ENCODE results near the gene TOMM20.
"Not testable (repeated sequence)": the region's sequence is repeated elsewhere in the genome, so short reads cannot be mapped to it uniquely, and the experiment has no call there.

The TOMM20 gene

GRCh38 chr1:235128456-235129328, at the start of gene TOMM20:
TOMM20 (minus strand) TSS chr1:235128837; CDS start chr1:235128715, 122 bp downstream.
- peak; percentile 97 for DNase-seq

GRCh38 chr1:235176486-235176885, 47.8 kb upstream of the TOMM20 start:
- DNase-seq: no peak

GRCh38 chr1:235169986-235170385, 41.3 kb upstream of the TOMM20 start:
- no peak for DNase-seq

GRCh38 chr1:235168375-235168774, 39.7 kb upstream of the TOMM20 start:
- no peak for DNase-seq

- DNase-seq: no peak
These were observed 33.2 kb upstream of the TOMM20 start for GRCh38 chr1:235161685-235162327.

GRCh38 chr1:235160957-235161684, 32.5 kb upstream of the TOMM20 start, which contains the start of gene RBM34:
RBM34 (minus strand) TSS chr1:235161250; CDS start chr1:235161226, 24 bp downstream.
- peak; percentile 92 for DNase-seq

- no peak for DNase-seq
These were observed 31.8 kb upstream of the TOMM20 start for GRCh38 chr1:235160383-235160956.

- not testable (repeated sequence) for DNase-seq
These were observed 31.3 kb upstream of the TOMM20 start for GRCh38 chr1:235159930-235160329.

- not testable (repeated sequence) for DNase-seq
These were observed 30.6 kb upstream of the TOMM20 start for GRCh38 chr1:235159284-235159683.

- DNase-seq: no peak
These were observed 30.0 kb upstream of the TOMM20 start for GRCh38 chr1:235158680-235159079.

- DNase-seq: no peak
These were observed 28.5 kb upstream of the TOMM20 start for GRCh38 chr1:235157150-235157549.

- no peak for DNase-seq
These were observed 28.1 kb upstream of the TOMM20 start for GRCh38 chr1:235156740-235157139.

- no peak for DNase-seq
These were observed 27.6 kb upstream of the TOMM20 start for GRCh38 chr1:235156265-235156664.

GRCh38 chr1:235152235-235152634, 23.6 kb upstream of the TOMM20 start:
- DNase-seq: no peak

- DNase-seq: no peak
These were observed 22.4 kb upstream of the TOMM20 start for GRCh38 chr1:235151033-235151432.

- DNase-seq: no peak
These were observed 21.2 kb upstream of the TOMM20 start for GRCh38 chr1:235149824-235150223.

- DNase-seq: no peak
These were observed 18.6 kb upstream of the TOMM20 start for GRCh38 chr1:235147269-235147668.

GRCh38 chr1:235145639-235146038, 17.0 kb upstream of the TOMM20 start:
- no peak for DNase-seq

GRCh38 chr1:235142991-235143390, 14.4 kb upstream of the TOMM20 start:
- DNase-seq: no peak

GRCh38 chr1:235139315-235139714, 10.7 kb upstream of the TOMM20 start:
- DNase-seq: no peak

- peak; percentile 46 for DNase-seq
These were observed 10.2 kb upstream of the TOMM20 start for GRCh38 chr1:235138821-235139220.

GRCh38 chr1:235136111-235136510, 7.5 kb upstream of the TOMM20 start:
- DNase-seq: no peak

- no peak for DNase-seq
These were observed 5.5 kb upstream of the TOMM20 start for GRCh38 chr1:235134171-235134570.

Data from stimulated activated CD4-positive, alpha-beta T cell treated with anti-CD3 and anti-CD28 coated beads, Interleukin-1b, Interleukin-23, amount 100 ng/mL, for 48 hours (primary cell).